Fibroblast of lung (primary cell): ENCODE measurements around the gene MOAP1. TPM values are rescaled to one million over a fixed set of nuclear protein-coding genes. Genes with fewer than 3 reads are reported as not detected.
"Not testable (repeated sequence)": the region's sequence is repeated elsewhere in the genome, so short reads cannot be mapped to it uniquely, and the experiment has no call there.

ENCODE experiments used
- DNase-seq, 2 donors: peaks; one replicate each; pipeline versions ENCODE4 v3.0.0 to v3.0.0-alpha.2; 2010; ENCODE audit warnings: low read depth in 2 of 2
- H2AFZ ChIP-seq: 2 replicates; pipeline ENCODE4 v1.5.1; 2012; ENCODE audit warnings: low read length, control low read depth, inconsistent platforms
- H3K27ac ChIP-seq: 2 replicates; pipeline ENCODE4 v1.5.1; 2011; ENCODE audit warnings: low read length, control low read depth; ENCODE audit not compliant: insufficient read depth
- H3K27me3 ChIP-seq: 2 replicates; pipeline ENCODE4 v1.5.1; 2011; ENCODE audit warnings: mild to moderate bottlenecking, low read length; ENCODE audit not compliant: control insufficient read depth, insufficient read depth
- H3K36me3 ChIP-seq: 2 replicates; pipeline ENCODE4 v1.5.1; 2011; ENCODE audit warnings: low read length; ENCODE audit not compliant: control insufficient read depth, insufficient read depth
- H3K4me1 ChIP-seq: 2 replicates; pipeline ENCODE4 v1.5.1; 2011; ENCODE audit warnings: low read length; ENCODE audit not compliant: control insufficient read depth, insufficient read depth; ENCODE audit errors: extremely low read depth
- H3K4me2 ChIP-seq: 2 replicates; pipeline ENCODE4 v1.5.1; 2011; ENCODE audit warnings: low read length, control low read depth; ENCODE audit not compliant: insufficient read depth; ENCODE audit errors: extremely low read depth
- H3K4me3 ChIP-seq, 4 experiments: fragments of 200-600 bp in 1 of 4; sonication (generic) in 1 of 4; replicated peaks in 1 of 4; 2 replicates each; pipeline ENCODE4 v1.5.1; 2011 to 2016; ENCODE audit warnings: low read length in 4 of 4, low read depth in 3 of 4, mild to moderate bottlenecking in 3 of 4, control low read depth in 2 of 4, inconsistent platforms in 1 of 4, mixed read lengths in 1 of 4; ENCODE audit not compliant: insufficient read depth in 1 of 4; ENCODE audit errors: control extremely low read depth in 1 of 4
- H3K79me2 ChIP-seq: 2 replicates; pipeline ENCODE4 v1.5.1; 2012; ENCODE audit warnings: mild to moderate bottlenecking, low read length, inconsistent platforms; ENCODE audit not compliant: control insufficient read depth, insufficient read depth
- H3K9ac ChIP-seq: 2 replicates; pipeline ENCODE4 v1.5.1; 2011; ENCODE audit warnings: mild to moderate bottlenecking, low read length, control low read depth; ENCODE audit not compliant: insufficient read depth
- H3K9me3 ChIP-seq: 2 replicates; pipeline ENCODE4 v1.5.1; 2012; ENCODE audit warnings: low read depth, low read length; ENCODE audit not compliant: control insufficient read depth, insufficient read depth
- H4K20me1 ChIP-seq: 2 replicates; pipeline ENCODE4 v1.5.1; 2011; ENCODE audit warnings: low read length; ENCODE audit not compliant: control insufficient read depth, insufficient read depth; ENCODE audit errors: extremely low read depth
- EZH2 ChIP-seq: IDR thresholded peaks from 2 replicates; pipeline ENCODE4 v1.5.1; 2012; ENCODE audit warnings: low read length, control low read depth, mild to moderate bottlenecking; ENCODE audit errors: missing control alignments
- polyA plus RNA-seq, 2 donors: library from polyadenylated mRNA; depleted of rRNA in 1 of 2; stranded (reverse) in 1 of 2; unstranded in 1 of 2; fragments of >200 nt; gene quantifications; 2 replicates each; pipeline ENCODE4 v1.2.1, GENCODE V29; 2011 to 2012; ENCODE audit warnings: missing spikeins in 1 of 2
- total RNA-seq: library from RNA; depleted of rRNA; stranded (reverse); fragments of >200 nt; gene quantifications from 2 replicates; pipeline ENCODE4 v1.2.1, GENCODE V29; 2014
- TF ChIP-seq, protein P1 (sequence below), 2 donors: IDR thresholded peaks in 1 of 2; conservative IDR thresholded peaks in 1 of 2; 1 replicate in 1 of 2; 2 replicates in 1 of 2; pipeline ENCODE4 v1.5.1; 2011 to 2012; ENCODE audit warnings: low read length in 2 of 2, control low read depth in 1 of 2, inconsistent platforms in 1 of 2, low read depth in 1 of 2, mild to moderate bottlenecking in 1 of 2

Gene MOAP1
- total and polyA plus RNA-seq, 2 donors (not counting 1 experiment from before 2014, with no cell fraction given): 18.5 to 21.3 TPM

DNA sequence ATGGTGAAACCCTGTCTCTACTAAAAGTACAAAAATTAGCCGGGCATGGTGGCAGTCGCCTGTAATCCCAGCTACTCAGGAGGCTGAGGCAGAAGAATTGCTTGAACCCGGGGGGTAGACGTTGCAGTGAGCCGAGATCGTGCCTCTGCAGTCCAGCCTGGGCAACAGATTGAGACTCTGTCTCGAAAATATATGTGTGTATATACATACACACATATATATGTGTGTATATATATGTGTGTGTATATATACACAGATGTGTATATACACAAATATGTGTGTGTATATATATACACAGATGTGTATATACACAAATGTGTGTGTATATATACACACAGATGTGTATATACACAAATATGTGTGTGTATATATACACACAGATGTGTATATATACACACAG, 26.3 kb downstream of the MOAP1 start:
- not testable (repeated sequence) for DNase-seq, H3K9ac ChIP-seq, H3K9me3 ChIP-seq, H3K27me3 ChIP-seq, H3K4me3 ChIP-seq, H4K20me1 ChIP-seq, H2AFZ ChIP-seq, H3K27ac ChIP-seq, H3K79me2 ChIP-seq, H3K4me2 ChIP-seq, H3K36me3 ChIP-seq, H3K4me1 ChIP-seq

DNA sequence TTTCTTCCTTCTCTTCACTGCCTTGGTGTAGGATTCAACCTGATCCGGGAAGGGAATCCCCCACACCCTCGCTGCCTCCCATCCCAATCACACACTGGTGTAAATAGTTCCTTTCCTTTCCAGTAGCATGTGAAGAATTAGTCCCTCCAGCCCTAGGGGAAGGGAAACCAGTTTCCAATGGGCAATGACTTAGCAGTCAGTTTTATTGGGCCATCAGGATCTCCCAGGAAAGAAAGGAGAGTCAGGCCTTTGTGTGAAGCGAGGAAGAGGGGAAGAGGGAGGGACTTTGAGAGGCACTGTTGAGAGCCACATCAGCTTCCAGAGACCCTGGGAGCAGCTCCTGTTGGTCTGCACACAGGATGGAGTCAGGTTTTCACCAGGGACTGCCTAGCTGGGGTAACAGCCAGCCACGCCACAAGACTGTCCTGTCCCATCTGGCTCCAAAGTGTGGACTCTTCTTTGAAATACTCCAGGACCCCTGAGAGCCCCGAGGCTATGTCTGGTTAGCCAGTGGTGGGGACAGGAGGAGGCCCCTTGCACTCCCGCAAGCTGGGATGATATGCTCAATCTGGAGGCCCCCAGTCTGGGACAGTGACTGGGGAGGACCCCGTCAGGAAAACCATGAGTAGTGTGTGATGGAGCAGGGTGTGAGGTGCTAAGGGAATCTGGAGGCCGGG, 27.9 kb downstream of the MOAP1 start:
- Histone ChIP-seq H3K4me2 (no peak overlapping the region), H3K27me3 (no peaks in the 10 kb centered on the region), H2AFZ (no peak overlapping the region), H3K9me3 (no peaks in the 10 kb centered on the region), H3K4me3 (no peak overlapping the region), H3K4me1 (no peaks in the 10 kb centered on the region), H3K79me2 (no peaks in the 10 kb centered on the region), H4K20me1 (no peaks in the 10 kb centered on the region), H3K36me3 (no peaks in the 10 kb centered on the region), H3K9ac (no peak overlapping the region), H3K27ac (no peak overlapping the region)
- no peak for DNase-seq
- no peak for TF ChIP-seq EZH2

DNA sequence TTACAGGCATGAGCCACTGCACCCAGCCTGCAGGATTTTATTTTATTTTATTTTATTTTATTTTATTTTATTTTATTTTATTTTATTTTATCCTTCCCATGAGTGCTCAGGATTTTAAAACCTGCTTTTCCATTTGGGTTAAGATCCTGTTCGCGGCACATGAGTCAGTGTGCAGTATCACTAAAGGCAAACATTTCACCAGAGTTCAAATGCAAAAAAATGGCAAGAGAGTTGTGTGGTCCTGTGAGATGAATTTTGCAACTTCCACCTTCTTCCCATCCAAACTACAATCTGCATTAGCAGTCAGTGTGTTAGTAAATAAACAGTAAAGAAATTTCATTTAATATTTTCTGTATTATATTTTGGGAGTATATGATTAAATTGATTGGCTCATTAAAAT, 29.0 kb downstream of the MOAP1 start:
- Histone ChIP-seq H4K20me1 (no peaks in the 10 kb centered on the region), H3K4me2 (no peak overlapping the region), H3K4me1 (no peaks in the 10 kb centered on the region), H3K27ac (no peak overlapping the region), H2AFZ (no peak overlapping the region), H3K4me3 (no peak overlapping the region), H3K79me2 (no peaks in the 10 kb centered on the region), H3K9me3 (no peaks in the 10 kb centered on the region), H3K36me3 (no peaks in the 10 kb centered on the region), H3K9ac (no peak overlapping the region), H3K27me3 (no peaks in the 10 kb centered on the region)
- no peak for TF ChIP-seq EZH2
- TF ChIP-seq, protein P1, sequence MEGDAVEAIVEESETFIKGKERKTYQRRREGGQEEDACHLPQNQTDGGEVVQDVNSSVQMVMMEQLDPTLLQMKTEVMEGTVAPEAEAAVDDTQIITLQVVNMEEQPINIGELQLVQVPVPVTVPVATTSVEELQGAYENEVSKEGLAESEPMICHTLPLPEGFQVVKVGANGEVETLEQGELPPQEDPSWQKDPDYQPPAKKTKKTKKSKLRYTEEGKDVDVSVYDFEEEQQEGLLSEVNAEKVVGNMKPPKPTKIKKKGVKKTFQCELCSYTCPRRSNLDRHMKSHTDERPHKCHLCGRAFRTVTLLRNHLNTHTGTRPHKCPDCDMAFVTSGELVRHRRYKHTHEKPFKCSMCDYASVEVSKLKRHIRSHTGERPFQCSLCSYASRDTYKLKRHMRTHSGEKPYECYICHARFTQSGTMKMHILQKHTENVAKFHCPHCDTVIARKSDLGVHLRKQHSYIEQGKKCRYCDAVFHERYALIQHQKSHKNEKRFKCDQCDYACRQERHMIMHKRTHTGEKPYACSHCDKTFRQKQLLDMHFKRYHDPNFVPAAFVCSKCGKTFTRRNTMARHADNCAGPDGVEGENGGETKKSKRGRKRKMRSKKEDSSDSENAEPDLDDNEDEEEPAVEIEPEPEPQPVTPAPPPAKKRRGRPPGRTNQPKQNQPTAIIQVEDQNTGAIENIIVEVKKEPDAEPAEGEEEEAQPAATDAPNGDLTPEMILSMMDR (conservative IDR thresholded peaks at IDR 0.05 in 1 of 2, IDR thresholded peaks at IDR 0.05 in 1 of 2; ENCODE audit: low read depth in 1 of 2, low read length in 2 of 2): no peak
- DNase-seq: no peak

DNA sequence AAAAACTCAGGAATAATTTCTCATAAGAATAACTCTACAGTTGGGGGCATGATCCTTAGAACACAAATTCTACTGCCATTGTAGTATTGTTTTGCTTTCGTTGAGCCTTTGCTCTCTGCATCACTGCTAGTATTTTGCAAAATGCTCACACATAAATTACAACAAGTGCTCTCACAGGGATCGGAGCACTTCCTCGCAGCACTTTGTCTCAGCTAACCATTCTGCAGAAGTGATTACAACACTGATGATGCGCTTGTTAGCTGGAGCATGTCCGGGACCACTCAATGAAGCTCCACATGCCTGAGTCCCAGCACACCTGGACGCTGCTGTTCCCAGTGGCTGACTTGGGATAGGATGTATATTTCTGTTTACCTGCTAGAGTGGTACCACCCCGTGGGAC, 31.6 kb downstream of the MOAP1 start:
- TF ChIP-seq, protein P1 (conservative IDR thresholded peaks at IDR 0.05 in 1 of 2, IDR thresholded peaks at IDR 0.05 in 1 of 2; ENCODE audit: low read depth in 1 of 2, low read length in 2 of 2): no peak
- no peak for TF ChIP-seq EZH2
- Histone ChIP-seq H3K27me3 (no peaks in the 10 kb centered on the region), H3K27ac (no peak overlapping the region), H4K20me1 (no peaks in the 10 kb centered on the region), H3K9ac (no peak overlapping the region), H3K36me3 (no peaks in the 10 kb centered on the region), H2AFZ (no peak overlapping the region), H3K4me3 (no peak overlapping the region), H3K79me2 (no peaks in the 10 kb centered on the region), H3K4me1 (no peaks in the 10 kb centered on the region), H3K4me2 (no peak overlapping the region), H3K9me3 (no peaks in the 10 kb centered on the region)
- DNase-seq: no peak
